Neural cell (in vitro differentiated cells): ENCODE data around the gene MOG.

Experiments used
- CTCF ChIP-seq: fragments of 450-650 bp; IDR thresholded peaks from 2 replicates; pipeline ENCODE4 v1.5.1; 2014; ENCODE audit warnings: antibody characterized with exemption, mild to moderate bottlenecking, moderate library complexity; ENCODE audit not compliant: poor library complexity, severe bottlenecking
- EP300 ChIP-seq: fragments of 450-650 bp; conservative IDR thresholded peaks from 2 replicates; pipeline ENCODE4 v1.6.1; 2014; ENCODE audit warnings: antibody characterized with exemption, mild to moderate bottlenecking, moderate library complexity; ENCODE audit not compliant: poor library complexity, severe bottlenecking
- MXI1 ChIP-seq: fragments of 450-650 bp; conservative IDR thresholded peaks from 2 replicates; pipeline ENCODE4 v1.6.1; 2014; ENCODE audit warnings: antibody characterized with exemption, mild to moderate bottlenecking; ENCODE audit not compliant: poor library complexity, severe bottlenecking
- POLR2AphosphoS5 ChIP-seq: IDR thresholded peaks from 2 replicates; pipeline ENCODE4 v1.6.1; 2012
- RAD21 ChIP-seq: fragments of 450-650 bp; conservative IDR thresholded peaks from 2 replicates; pipeline ENCODE4 v1.6.1; 2014; ENCODE audit warnings: antibody characterized with exemption, mild to moderate bottlenecking, moderate library complexity
- REST ChIP-seq: IDR thresholded peaks from 2 replicates; pipeline ENCODE4 v1.6.1; 2012; ENCODE audit warnings: borderline replicate concordance
- TAF1 ChIP-seq: IDR thresholded peaks from 2 replicates; pipeline ENCODE4 v1.6.1; 2012; ENCODE audit warnings: low read depth

- TF ChIP-seq CTCF (no peak), MXI1 (no peak), TAF1 (no peak), POLR2AphosphoS5 (no peak), EP300 (no peak), RAD21 (no peak), REST (no peak)
Observed at GRCh38 chr6:29709188-29709587, 52.3 kb downstream of the MOG start.
